Dermis blood vessel endothelial cell (primary cell): ENCODE data around the gene SPTBN5. TPM values are rescaled to one million over a fixed set of nuclear protein-coding genes. Genes with fewer than 3 reads are reported as not detected.

Source experiments
- DNase-seq: peaks from one replicate; pipeline ENCODE4 v3.0.0; 2010
- total RNA-seq: library from RNA; depleted of rRNA; stranded (reverse); fragments of >200 nt; gene quantifications from 2 replicates; pipeline ENCODE4 v1.2.3, GENCODE V29; 2014

Gene SPTBN5
- total RNA-seq, 1 donor from 2014 or later = 11.1 TPM

- no peak for DNase-seq
Observed at GRCh38 chr15:41903782-41904181, 9.9 kb upstream of the SPTBN5 start.

- no peak for DNase-seq
Observed at GRCh38 chr15:41901431-41901830, 7.6 kb upstream of the SPTBN5 start.

GRCh38 chr15:41900526-41901380 lies 6.9 kb upstream of the SPTBN5 start:
- DNase-seq = no peak

- no peak for DNase-seq
Observed at GRCh38 chr15:41899854-41900442, 6.1 kb upstream of the SPTBN5 start.

- no peak for DNase-seq
Observed at GRCh38 chr15:41897363-41897799, 3.5 kb upstream of the SPTBN5 start.

GRCh38 chr15:41896566-41896965 lies 2.7 kb upstream of the SPTBN5 start:
- DNase-seq = no peak

- DNase-seq = no peak
Observed at GRCh38 chr15:41895957-41896356, 2.1 kb upstream of the SPTBN5 start.

- DNase-seq = no peak
Observed at GRCh38 chr15:41895491-41895890, 1.6 kb upstream of the SPTBN5 start.

GRCh38 chr15:41894791-41895463 lies 1.1 kb upstream of the SPTBN5 start:
- DNase-seq = peak; percentile 85

- no peak for DNase-seq
Observed at GRCh38 chr15:41894251-41894790, 468 bp upstream of the SPTBN5 start.

GRCh38 chr15:41892621-41893421 lies 1.0 kb downstream of the SPTBN5 start:
- no peak for DNase-seq

- DNase-seq = no peak
Observed at GRCh38 chr15:41891946-41892345, 1.9 kb downstream of the SPTBN5 start.

GRCh38 chr15:41891226-41891625 lies 2.6 kb downstream of the SPTBN5 start:
- no peak for DNase-seq

GRCh38 chr15:41890050-41890690 lies 3.7 kb downstream of the SPTBN5 start:
- no peak for DNase-seq

- no peak for DNase-seq
Observed at GRCh38 chr15:41888662-41889253, 5.1 kb downstream of the SPTBN5 start.

- DNase-seq = no peak
Observed at GRCh38 chr15:41887893-41888292, 6.0 kb downstream of the SPTBN5 start.

- no peak for DNase-seq
Observed at GRCh38 chr15:41887161-41887560, 6.7 kb downstream of the SPTBN5 start.

GRCh38 chr15:41886741-41887140 lies 7.1 kb downstream of the SPTBN5 start:
- DNase-seq = no peak

- no peak for DNase-seq
Observed at GRCh38 chr15:41885841-41886240, 8.0 kb downstream of the SPTBN5 start.

- DNase-seq = no peak
Observed at GRCh38 chr15:41885321-41885720, 8.5 kb downstream of the SPTBN5 start.

- no peak for DNase-seq
Observed at GRCh38 chr15:41884458-41884857, 9.4 kb downstream of the SPTBN5 start.

GRCh38 chr15:41883484-41883825 lies 10.4 kb downstream of the SPTBN5 start:
- DNase-seq = no peak
